SKM-1 treated with dmso at 0.1 percent for 144 hours (cell line): ENCODE measurements around the gene PITPNM3.
A peak's percentile ranks its signal among the peaks of the same experiment; 100 is the strongest.
"Not testable (repeated sequence)": the region's sequence is repeated elsewhere in the genome, so short reads cannot be mapped to it uniquely, and the experiment has no call there.

ENCODE experiments used
- DNase-seq: peaks from one replicate; lab custom pipeline; 2025; ENCODE audit not compliant: unreplicated experiment; lab: John Stamatoyannopoulos, UW

PITPNM3 gene

GRCh38 chr17:6483507-6483906 lies 72.8 kb downstream of the PITPNM3 start:
- no peak for DNase-seq

- DNase-seq, result not testable (repeated sequence)
Observed at GRCh38 chr17:6482796-6483195, 73.6 kb downstream of the PITPNM3 start.

- no peak for DNase-seq
Observed at GRCh38 chr17:6482105-6482455, 74.3 kb downstream of the PITPNM3 start.

- DNase-seq, result no peak
Observed at GRCh38 chr17:6480303-6480675, 76.1 kb downstream of the PITPNM3 start.

- DNase-seq, result no peak
Observed at GRCh38 chr17:6479622-6480302, 76.6 kb downstream of the PITPNM3 start.

GRCh38 chr17:6478486-6478885 lies 77.9 kb downstream of the PITPNM3 start:
- no peak for DNase-seq

- no peak for DNase-seq
Observed at GRCh38 chr17:6477831-6478383, 78.4 kb downstream of the PITPNM3 start.

GRCh38 chr17:6476810-6477179 lies 79.6 kb downstream of the PITPNM3 start:
- no peak for DNase-seq

- no peak for DNase-seq
Observed at GRCh38 chr17:6476076-6476809, 80.1 kb downstream of the PITPNM3 start.

GRCh38 chr17:6475411-6475810 lies 80.9 kb downstream of the PITPNM3 start:
- DNase-seq, result no peak

GRCh38 chr17:6474906-6475305 lies 81.4 kb downstream of the PITPNM3 start:
- no peak for DNase-seq

- DNase-seq, result no peak
Observed at GRCh38 chr17:6474376-6474775, 82.0 kb downstream of the PITPNM3 start.

GRCh38 chr17:6473128-6473767 lies 83.1 kb downstream of the PITPNM3 start:
- DNase-seq, result peak; percentile 28

- DNase-seq, result no peak
Observed at GRCh38 chr17:6472517-6472916, 83.8 kb downstream of the PITPNM3 start.

- DNase-seq, result no peak
Observed at GRCh38 chr17:6471531-6472465, 84.6 kb downstream of the PITPNM3 start.

- DNase-seq, result no peak
Observed at GRCh38 chr17:6470751-6471521, 85.4 kb downstream of the PITPNM3 start.

GRCh38 chr17:6470146-6470718 lies 86.1 kb downstream of the PITPNM3 start:
- no peak for DNase-seq

GRCh38 chr17:6468051-6468790 lies 88.1 kb downstream of the PITPNM3 start:
- DNase-seq, result no peak

- no peak for DNase-seq
Observed at GRCh38 chr17:6467567-6467966, 88.8 kb downstream of the PITPNM3 start.
